ENCODE data around the gene OLIG2.

OLIG2 gene

GRCh38 chr21:33025489-33026442 lies at the start of gene OLIG2:
TSS of gene OLIG2 (plus strand) at chr21:33025935. CDS start at chr21:33026863, 928 bp downstream.
- peak; percentile 36 for DNase-seq

GRCh38 chr21:32976791-32977190 lies 48.9 kb upstream of the OLIG2 start:
- no peak for DNase-seq

- DNase-seq = no peak
Observed at GRCh38 chr21:32977216-32977615, 48.5 kb upstream of the OLIG2 start.

- DNase-seq = no peak
Observed at GRCh38 chr21:32978331-32979270, 47.1 kb upstream of the OLIG2 start.

GRCh38 chr21:32979598-32980268 lies 46.0 kb upstream of the OLIG2 start:
- DNase-seq = no peak

- DNase-seq = no peak
Observed at GRCh38 chr21:32981096-32981495, 44.6 kb upstream of the OLIG2 start.

- no peak for DNase-seq
Observed at GRCh38 chr21:32990666-32991065, 35.1 kb upstream of the OLIG2 start.

GRCh38 chr21:32991361-32991760 lies 34.4 kb upstream of the OLIG2 start:
- no peak for DNase-seq

- no peak for DNase-seq
Observed at GRCh38 chr21:32993894-32994293, 31.8 kb upstream of the OLIG2 start.

- peak; percentile 18 for DNase-seq
Observed at GRCh38 chr21:32994305-32994704, 31.4 kb upstream of the OLIG2 start.

GRCh38 chr21:33007747-33008146 lies 18.0 kb upstream of the OLIG2 start:
- no peak for DNase-seq

- DNase-seq = no peak
Observed at GRCh38 chr21:33008333-33009051, 17.2 kb upstream of the OLIG2 start.

GRCh38 chr21:33010931-33011330 lies 14.8 kb upstream of the OLIG2 start:
- DNase-seq = no peak

- DNase-seq = peak; percentile 89
Observed at GRCh38 chr21:33011462-33011861, 14.3 kb upstream of the OLIG2 start.

GRCh38 chr21:33013626-33014025 lies 12.1 kb upstream of the OLIG2 start:
- no peak for DNase-seq

GRCh38 chr21:33014331-33014730 lies 11.4 kb upstream of the OLIG2 start:
- DNase-seq = no peak

- DNase-seq = no peak
Observed at GRCh38 chr21:33015096-33015495, 10.6 kb upstream of the OLIG2 start.

- DNase-seq = no peak
Observed at GRCh38 chr21:33015756-33016155, 10.0 kb upstream of the OLIG2 start.

GRCh38 chr21:33018707-33019465 lies 6.8 kb upstream of the OLIG2 start:
- DNase-seq = no peak

GRCh38 chr21:33019516-33019884 lies 6.2 kb upstream of the OLIG2 start:
- DNase-seq = no peak

GRCh38 chr21:33019885-33020557 lies 5.7 kb upstream of the OLIG2 start:
- no peak for DNase-seq

Data from EL (cell line).